GM21619 (cell line): Measurements from ENCODE around the gene BASP1.
"Not testable (repeated sequence)": the region's sequence is repeated elsewhere in the genome, so short reads cannot be mapped to it uniquely, and the experiment has no call there.

Experiments
- ATAC-seq: cut with Tn5 transposase; IDR thresholded peaks from one replicate; pipeline ENCODE4 v1.9.1; 2021; ENCODE audit not compliant: unreplicated experiment

BASP1 gene

DNA sequence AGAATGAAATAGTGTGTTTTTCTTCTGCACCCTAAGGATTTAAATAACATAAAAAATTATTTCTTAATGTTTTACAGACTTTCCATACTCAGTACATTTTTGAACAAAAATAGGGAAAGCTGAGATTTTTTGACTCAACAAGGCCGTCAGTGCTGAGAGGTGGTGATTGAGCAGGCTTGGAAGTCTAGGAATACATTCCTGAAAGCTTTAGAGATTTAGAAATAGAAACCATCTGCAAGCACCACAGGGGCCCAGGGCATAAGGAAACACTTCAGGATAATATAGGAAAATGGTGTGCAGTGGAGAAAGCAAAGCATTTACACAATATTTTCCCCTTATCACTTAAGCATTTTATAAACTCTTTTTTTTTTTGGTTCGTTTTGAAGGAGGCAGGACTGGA is 5.2 kb downstream of the BASP1 start:
- ATAC-seq, result no peak

DNA sequence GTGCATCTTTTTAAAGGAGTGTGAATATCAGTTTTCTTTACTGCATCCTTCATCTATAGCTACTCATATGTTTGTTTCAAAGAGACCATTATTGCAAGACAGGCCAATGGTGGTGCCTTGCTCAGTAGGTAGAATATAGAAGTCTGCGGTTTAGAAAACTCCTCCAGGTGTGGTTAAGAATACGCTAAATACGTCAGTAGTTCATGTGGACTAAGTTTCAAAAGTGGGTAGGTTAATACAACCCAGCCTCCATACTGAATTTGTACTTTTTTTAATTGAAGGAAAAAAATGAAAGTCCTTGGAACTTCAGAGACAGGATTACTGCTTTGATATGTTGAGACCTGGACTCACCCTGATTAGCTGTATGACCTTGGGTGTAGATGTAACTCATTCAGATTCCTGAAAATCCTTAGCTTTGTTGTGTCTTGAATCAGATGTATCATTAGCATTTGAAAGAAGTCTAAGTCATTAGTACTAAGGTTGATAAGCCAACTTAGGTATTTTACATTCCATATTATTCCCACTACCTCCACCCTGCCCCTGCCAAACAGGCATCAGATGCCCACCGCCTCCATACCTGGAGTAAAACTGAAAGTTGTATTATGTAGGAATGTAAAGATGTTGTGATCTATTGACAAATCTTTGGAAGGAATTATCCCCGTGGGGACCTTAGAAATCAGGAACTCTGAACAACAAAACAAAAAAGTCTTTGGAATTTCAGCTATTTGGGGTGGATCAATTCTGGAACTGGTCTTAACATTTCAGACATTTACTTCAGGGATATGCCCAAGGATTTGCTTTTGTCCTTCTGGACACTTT is 6.1 kb downstream of the BASP1 start:
- peak; percentile 30 for ATAC-seq

DNA sequence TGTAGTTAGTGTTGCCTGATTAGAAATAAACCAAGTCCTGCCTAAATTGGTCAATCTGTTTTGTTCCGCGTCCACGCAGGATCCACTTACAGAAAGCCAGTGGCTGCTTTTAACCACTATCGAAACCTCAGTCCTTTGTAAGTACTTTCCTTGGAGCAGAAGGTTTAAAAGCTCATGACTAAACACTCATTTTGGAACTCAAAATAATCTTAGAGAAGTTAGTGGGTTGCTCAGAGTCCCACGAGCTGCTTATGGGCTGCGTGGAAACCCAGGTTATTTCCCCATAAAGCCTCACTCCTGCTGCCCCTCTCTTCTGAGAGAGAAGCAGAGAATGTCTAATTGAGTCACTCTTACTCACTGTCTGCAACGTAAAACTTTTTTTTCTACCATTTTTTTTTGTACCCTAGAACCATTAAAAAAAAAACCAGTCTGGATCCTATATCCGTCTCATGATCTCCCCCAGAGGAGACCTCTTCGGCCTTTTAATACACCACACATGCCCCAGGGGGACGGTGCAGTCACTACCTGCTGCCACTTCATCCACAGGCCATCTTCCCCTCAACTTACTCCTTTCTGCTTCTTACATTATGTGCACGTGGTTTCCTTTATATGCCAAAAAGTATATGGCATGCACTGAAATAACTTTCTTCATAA is 7.6 kb downstream of the BASP1 start:
- ATAC-seq, result peak; percentile 54

DNA sequence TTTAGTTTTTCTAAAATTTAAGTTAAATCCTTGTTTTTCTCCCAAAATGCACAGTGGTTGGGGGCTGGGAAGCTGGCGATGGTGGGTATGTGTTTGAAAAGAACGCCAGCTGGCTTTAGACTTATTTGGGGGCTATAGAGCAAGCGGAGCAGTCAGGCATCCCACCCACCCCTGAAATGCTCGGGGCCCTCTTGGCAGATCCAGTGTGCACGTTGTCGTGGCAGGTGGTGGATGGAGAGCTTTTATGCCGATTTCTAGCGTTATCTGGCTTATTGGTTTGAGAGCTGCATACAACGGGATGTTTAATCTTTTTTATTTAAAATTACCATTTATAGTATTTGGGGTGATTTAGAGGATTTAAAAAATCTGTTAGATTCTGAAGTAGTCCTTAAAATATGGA is 8.1 kb downstream of the BASP1 start:
- ATAC-seq, result no peak

DNA sequence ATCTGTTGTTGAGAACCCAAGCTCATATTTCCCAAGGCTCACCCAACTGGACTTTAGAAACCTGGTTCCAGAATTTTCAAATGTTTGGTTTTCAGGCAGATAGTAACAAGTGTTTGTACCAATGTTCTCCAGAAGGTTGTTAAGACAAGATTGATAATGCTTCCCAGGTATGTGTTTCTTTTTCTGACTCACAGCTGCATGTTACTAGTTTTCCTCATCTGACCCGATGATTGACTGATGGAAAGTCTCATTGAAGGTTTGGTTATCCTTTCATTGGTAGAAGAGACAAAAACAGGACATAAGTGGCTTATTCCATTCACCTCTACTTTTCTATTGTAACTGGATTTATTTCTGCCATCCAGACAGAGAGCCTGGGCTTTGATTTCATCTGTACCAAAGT is 10.4 kb downstream of the BASP1 start:
- no peak for ATAC-seq

DNA sequence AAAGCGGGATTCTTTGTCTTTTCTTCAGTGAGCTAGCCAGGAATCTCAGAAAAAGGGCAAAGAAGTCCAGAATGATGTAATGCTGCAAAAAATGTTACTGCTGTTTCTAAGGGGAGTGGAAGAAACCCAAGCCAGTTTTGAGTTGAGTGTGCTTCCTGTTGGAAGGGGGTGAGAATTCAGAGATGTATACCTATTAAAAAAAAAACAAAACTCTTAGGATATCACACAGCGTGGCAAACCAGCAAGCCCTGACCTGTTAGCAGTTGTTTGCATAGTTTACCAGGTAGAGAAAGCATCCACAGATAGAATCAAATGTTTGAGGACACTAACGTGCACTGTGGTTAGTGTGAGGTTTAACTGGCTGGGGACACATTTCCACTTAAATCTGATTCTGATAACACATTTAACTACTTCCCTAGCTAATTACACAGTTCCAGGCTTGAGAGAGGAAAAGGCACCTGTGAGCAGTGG is 11.4 kb downstream of the BASP1 start:
- ATAC-seq, result peak; percentile 59

DNA sequence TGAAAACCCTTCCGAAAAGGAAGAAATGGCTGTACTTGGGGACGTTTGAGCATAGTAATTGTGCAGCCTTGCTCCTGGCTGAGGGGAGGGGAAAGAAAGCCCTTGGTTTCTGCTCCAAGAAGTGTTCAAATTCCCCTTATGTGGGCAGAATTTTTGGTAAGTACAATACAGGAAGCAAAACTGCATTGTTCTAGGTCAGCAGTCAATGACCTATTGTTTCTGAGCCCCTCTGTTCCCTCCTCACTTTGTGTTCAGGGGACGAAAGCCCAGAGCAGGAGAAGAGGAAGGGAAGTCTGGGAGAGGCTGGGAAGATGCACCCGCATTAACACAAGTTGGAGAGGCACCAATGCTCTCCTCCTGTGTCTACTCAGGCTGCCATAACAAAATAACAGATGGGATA is 11.9 kb downstream of the BASP1 start:
- ATAC-seq, result peak; percentile 29

DNA sequence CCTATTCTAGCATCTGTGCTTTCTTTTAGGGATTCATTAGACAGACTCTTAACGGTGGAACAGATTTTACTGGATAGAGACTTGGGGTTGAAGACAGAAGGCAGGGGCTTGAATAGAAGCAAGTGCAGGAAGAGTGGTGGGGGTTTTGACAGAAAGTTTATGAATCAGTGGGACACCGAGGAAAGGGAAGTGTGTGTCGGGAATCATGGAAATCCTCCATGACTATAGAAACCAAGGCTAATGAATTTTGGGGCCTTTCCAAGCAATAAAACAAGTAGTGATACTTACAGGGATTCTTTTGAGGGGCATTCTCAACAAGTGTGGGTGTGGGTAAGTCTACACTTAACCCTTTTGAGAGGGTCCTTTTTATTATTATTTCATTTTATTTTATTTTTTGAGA is 12.8 kb downstream of the BASP1 start:
- no peak for ATAC-seq

DNA sequence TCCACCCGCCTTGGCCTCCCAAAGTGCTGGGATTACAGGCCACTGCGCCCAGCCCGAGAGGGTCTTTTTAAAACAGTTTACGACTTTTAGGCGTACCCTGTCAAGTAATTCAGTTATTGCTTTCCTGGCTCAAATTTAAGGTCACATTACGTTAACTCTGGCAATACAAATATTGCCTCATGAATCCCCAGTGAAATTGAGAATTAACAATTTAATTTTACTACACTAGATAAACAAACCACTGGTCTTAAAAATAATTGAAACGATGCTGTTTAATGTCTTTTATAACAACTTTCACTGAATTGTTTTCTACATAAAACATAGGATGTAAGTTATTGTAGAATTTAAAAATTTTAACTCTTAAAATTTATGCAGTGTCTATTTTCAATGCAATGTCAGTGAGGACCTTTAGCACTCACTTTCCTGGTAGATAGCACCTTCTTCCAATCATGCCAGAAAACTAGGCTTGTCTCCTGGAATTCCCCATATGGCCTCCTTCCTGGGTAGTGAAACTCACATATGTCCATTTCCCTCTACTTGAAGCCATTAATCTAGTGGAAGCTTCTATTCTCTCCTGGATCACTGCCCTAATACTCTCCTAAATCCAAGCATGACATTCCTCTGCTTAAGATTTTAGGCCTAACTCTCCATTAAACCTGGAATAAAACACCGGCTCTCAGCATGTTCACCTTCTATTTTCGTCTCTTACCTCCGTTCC is 13.5 kb downstream of the BASP1 start:
- ATAC-seq, result no peak

DNA sequence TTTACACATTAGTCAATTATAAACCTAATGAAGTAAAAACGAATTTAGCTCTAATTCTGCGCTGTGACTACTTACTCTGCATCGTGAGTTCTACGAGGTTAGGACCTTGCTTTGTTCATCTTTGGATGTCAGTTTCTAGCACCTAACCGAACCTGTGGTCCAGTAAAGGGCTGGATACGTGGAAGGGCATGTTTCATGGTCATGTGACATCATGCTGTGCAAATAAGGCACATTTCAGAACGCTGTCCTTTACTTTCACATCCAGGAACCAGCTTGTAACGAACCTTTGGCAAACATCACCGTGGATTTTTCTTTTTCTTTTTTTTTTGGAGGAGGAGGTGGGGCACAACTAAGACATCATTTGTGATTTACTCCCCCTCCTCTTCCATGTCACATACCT is 15.0 kb downstream of the BASP1 start:
- no peak for ATAC-seq

DNA sequence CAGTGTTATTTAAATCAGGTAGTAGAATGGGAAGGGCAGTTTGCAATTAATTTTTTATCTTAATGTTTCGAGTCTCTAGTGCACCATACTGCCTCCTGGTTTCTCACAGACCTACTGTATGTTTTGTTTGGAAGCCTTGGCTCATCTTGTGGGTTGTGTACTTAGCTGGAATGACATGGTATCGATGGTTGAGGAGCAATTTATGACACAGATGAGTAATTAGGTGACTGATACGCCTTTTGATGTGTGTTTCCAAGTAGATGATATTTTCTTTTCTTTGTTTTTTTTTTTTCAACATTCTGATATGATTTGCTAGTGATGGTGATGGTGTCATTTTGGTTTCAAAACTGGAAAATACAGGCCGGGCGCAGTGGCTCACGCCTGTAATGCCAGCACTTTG is 16.1 kb downstream of the BASP1 start:
- ATAC-seq, result no peak

DNA sequence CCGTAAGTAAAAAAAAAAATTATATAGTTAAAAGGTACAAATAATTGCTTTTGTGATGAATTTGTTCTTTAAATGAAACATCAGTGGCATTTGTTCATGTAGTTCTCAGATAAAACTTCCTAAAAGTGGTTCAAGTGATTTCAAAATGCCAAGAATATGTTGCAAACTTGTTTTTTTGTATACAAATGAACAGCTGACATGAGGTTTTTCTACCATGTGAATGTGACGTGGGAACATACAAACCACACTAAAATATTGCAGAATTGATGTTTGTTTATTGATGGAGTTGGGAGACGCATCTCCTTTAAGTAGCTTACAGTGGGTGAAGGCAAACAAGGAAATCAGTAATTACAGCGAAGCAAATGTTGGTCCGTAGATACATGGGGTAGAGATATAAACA is 16.9 kb downstream of the BASP1 start:
- no peak for ATAC-seq

DNA sequence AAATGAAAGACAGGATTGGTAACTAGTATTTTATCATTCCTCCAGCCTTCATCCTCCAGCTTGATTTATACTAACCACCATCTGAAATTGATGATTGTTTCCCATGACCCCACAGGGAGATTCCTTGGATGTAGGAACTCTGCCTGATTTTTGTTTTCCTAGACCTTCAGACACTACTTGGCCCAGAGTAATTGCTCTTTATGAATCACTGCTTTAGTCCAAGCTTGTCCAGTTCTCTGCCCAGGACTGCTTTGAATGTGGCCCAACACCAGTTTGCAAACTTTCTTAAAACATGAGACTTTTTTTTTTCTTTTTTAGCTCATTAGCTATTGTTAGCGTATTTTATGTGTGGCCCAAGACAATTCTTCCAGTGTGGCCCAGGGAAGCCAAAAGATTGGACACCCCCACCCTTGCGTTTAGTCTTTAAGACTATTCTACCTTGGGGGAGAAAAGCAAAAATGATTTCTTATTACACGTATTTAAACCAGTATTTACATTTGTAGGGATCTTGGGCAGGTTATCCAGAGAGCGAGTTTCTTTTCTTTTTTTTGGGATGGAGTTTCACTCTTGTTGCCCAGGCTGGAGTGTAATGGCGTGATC is 18.4 kb downstream of the BASP1 start:
- no peak for ATAC-seq

DNA sequence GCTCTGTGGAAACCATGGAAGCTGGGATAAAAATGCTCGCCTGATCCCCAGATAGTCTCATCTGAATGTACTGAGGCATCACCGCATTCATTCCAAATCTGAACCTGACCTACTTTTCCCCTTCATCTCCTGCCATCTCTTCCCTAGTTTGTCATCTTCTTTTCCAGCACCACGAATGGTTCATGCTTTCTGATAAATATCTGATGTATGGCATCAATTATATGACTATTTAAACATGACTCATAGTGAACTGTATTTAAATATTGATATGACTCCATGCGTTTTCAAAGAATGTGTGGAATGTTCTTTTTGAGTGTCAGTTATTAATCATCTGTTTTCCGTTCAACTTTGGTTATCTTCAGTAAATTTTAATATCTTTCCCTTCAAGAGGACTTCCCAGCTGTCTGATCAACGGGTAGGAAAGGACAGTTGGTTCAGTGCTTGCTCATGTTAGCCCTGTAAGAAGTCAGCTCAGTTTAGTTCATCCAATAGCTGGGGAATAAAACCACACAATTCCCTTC is 21.1 kb downstream of the BASP1 start:
- no peak for ATAC-seq

DNA sequence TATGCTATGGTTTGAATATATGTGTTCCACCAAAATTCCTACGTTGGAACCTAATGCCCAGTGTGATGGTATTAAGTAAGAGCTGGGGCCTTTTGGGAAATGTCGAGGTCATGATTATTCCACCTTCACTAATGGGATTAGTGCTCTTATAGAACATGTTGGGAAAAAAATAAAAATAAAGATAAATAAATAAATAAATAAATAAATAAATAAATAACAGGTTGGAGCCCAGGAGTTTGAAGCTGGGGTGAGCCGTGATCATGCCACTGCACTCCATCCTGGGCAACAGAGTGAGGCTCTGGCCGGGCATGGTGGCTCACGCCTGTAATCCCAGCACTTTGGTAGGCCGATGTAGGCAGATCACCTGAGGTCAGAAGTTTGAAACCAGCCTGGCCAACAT is 22.5 kb downstream of the BASP1 start:
- ATAC-seq, result no peak

DNA sequence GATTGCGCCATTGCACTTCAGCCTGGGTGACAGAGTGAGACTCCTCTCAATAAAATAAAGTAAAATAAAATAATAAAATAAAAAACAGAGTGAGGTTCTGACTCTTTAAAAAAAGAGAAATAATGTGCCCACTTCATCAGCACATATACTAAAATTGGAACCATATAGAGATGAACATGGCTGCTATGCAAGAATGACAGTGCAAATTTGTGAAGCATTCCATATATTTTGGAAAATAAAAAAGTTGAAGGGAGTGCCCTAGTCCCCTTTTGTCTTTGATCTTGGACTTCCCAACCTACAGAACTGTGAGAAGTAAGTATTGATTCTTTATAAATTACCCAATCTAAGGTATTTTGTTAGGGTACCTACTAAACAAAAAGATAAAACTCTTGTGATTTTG is 23.1 kb downstream of the BASP1 start:
- ATAC-seq, result no peak

DNA sequence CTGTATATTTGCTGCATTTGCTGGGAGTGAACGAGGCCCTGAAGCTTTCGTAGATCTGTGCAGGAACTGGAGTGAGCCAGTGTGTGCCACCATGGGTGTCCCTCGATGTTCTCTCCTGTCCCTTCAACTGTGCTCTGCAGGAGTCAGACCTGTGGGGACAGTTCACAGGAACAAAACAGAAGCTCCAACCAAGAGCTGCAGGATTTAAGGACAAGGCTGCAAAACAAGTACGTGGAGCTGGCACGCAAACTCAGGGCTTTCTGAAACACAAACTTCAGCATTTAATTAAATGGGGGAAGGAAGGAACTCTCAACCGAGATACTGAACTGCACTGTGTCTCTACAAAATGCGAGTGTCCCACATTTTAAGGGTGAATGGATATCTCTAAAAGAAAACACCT is 24.2 kb downstream of the BASP1 start:
- ATAC-seq, result no peak

DNA sequence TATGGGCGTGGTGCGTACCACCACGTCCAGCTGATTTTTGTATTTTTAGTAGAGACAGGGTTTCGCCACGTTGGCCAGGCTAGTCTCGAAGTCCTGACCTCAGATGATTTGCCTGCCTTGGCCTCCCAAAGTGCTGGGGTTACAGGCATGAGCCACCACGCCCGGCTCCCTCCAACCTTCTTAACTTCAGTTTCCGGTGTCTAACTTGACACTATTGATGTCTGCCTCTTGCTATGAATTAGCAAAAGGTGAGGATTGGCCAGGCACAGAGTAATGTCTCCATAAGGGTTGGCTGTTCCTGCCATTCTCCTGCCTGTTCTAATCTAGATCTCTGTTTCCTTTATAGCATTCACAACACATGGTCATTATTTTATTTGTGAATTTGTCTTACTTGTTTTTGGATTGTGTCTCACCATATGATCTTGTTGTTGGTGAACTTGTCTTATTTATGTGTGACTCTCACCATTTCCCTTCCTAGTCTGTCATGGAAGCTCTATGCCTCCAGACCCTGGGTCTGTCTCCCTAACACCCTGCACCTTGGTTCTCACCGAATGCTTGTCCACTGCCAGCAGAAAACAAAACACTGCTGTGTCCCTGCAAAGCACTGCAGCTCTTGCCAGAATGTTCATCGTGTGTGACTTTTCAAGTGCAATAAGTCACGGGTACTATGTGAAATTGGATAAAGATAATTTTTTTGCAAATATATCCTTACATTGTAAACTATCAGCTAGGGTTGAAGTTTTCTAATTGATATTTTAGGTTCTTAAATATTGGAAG is 26.0 kb downstream of the BASP1 start:
- no peak for ATAC-seq

DNA sequence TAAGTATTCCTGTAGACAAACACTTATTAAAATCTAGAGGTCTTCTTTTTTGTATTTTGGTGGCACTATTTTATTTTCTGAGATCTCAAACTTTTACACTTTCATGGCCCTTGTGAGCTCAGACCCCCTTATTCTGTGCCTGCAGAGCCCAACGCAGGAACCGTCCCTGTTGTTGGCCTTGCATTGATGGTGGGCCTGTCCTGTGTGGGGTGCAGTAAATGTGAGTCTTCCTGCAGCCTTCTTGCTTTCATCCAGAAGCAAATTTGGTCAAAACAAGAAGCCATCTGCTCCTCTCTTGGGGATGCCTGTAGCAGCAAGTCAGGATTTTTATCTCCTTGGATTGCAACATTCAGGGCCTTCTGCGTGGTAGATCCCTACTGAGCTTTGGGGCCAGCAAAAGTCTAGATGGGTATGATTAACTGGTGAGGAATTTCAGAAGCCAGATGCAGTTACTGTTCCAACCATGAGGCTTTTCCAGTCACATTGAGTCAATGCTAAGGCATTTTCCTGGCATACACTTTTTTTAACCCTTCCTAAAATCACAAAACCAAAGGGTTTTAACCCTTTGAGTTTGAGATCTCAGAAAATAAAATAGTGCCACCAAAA is 31.7 kb downstream of the BASP1 start:
- ATAC-seq, result no peak

DNA sequence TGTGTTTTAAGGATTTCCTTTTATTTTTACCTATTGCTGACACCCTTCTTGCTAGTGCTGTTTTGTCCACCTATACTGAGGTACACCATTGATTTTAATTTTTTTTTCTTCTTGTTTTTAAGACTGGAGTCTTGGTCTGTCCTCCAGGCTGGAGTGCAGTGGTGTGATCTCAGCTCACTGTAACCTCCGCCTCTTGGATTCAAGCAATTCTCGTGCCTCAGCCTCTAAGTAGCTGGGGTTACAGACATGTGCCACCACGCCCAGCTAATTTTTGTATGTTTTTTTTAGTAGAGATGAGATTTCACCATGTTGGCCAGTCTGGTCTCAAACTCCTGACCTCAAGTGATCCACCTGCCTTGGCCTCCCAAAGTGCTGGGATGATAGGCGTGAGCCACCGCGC is 32.4 kb downstream of the BASP1 start:
- ATAC-seq, result not testable (repeated sequence)
